HL-60 (cell line): ENCODE data around the gene LIN9.

Experiments
- CTCF ChIP-seq: IDR thresholded peaks from one replicate; pipeline ENCODE4 v1.5.1; 2011; ENCODE audit warnings: low read length, control low read depth, inconsistent platforms; ENCODE audit not compliant: insufficient read depth
- GABPA ChIP-seq: IDR thresholded peaks from 2 replicates; pipeline ENCODE4 v1.6.1; 2012; ENCODE audit warnings: low read depth
- POLR2AphosphoS5 ChIP-seq: IDR thresholded peaks from 2 replicates; pipeline ENCODE4 v1.6.1; 2012; ENCODE audit warnings: low read depth
- REST ChIP-seq: IDR thresholded peaks from 2 replicates; pipeline ENCODE4 v1.6.1; 2012; ENCODE audit warnings: low read depth; ENCODE audit not compliant: insufficient replicate concordance

GRCh38 chr1:226277897-226278296 lies 31.1 kb downstream of the LIN9 start:
- TF ChIP-seq POLR2AphosphoS5 (no peak), CTCF (no peak), REST (no peak), GABPA (no peak)
